Astrocyte (in vitro differentiated cells and primary cell): ENCODE measurements around the gene RAD52.

Source experiments
- EZH2 ChIP-seq: IDR thresholded peaks from 2 replicates; pipeline ENCODE4 v1.6.1; 2012; ENCODE audit warnings: mild to moderate bottlenecking, low read length, inconsistent platforms; ENCODE audit not compliant: insufficient read depth
- TF ChIP-seq, protein P1 (sequence below): IDR thresholded peaks from 2 replicates; pipeline ENCODE4 v1.5.1; 2011; ENCODE audit warnings: low read depth, mild to moderate bottlenecking, inconsistent platforms, low read length, moderate library complexity; ENCODE audit not compliant: insufficient read depth

- TF ChIP-seq EZH2 = no peak
- TF ChIP-seq, protein P1, sequence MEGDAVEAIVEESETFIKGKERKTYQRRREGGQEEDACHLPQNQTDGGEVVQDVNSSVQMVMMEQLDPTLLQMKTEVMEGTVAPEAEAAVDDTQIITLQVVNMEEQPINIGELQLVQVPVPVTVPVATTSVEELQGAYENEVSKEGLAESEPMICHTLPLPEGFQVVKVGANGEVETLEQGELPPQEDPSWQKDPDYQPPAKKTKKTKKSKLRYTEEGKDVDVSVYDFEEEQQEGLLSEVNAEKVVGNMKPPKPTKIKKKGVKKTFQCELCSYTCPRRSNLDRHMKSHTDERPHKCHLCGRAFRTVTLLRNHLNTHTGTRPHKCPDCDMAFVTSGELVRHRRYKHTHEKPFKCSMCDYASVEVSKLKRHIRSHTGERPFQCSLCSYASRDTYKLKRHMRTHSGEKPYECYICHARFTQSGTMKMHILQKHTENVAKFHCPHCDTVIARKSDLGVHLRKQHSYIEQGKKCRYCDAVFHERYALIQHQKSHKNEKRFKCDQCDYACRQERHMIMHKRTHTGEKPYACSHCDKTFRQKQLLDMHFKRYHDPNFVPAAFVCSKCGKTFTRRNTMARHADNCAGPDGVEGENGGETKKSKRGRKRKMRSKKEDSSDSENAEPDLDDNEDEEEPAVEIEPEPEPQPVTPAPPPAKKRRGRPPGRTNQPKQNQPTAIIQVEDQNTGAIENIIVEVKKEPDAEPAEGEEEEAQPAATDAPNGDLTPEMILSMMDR = no peak
Measured at GRCh38 chr12:865614-866013, 83.9 kb downstream of the RAD52 start.
